Measurements from ENCODE around the gene SLC7A7. TPM values are rescaled to one million over a fixed set of nuclear protein-coding genes. Genes with fewer than 3 reads are reported as not detected.
"Not testable (repeated sequence)": the region's sequence is repeated elsewhere in the genome, so short reads cannot be mapped to it uniquely, and the experiment has no call there.

The SLC7A7 gene
- total RNA-seq, 2 experiments from 2014 or later, result 0.89 to 1.1 TPM

DNA sequence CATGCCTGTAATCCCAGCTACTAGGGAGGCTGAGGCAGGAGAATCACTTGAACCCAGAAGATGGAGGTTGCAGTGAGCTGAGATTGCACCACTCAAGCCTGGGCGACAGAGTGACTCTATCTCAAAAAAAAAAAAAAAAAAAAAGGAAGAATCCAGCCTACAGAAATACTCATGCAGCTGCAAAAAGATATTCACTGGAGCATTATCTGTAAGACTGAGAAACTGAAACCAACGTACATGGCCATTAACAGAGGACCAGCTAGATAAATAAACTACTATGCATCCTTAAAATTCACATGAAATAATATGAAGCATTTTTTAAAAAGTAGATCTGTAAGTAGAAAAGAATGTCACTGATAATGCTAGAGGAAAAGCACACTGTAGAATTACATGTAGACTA lies 3.5 kb downstream of the SLC7A7 start:
- H3K36me3 Mint-ChIP-seq (ENCODE audit: low read depth), result no peaks in the 10 kb centered on the region
- H3K4me3 Mint-ChIP-seq, result no peak overlapping the region
- H3K27ac Mint-ChIP-seq, result no peak overlapping the region
- no peaks in the 10 kb centered on the region for H3K9me3 Mint-ChIP-seq
- TF ChIP-seq, protein P1, sequence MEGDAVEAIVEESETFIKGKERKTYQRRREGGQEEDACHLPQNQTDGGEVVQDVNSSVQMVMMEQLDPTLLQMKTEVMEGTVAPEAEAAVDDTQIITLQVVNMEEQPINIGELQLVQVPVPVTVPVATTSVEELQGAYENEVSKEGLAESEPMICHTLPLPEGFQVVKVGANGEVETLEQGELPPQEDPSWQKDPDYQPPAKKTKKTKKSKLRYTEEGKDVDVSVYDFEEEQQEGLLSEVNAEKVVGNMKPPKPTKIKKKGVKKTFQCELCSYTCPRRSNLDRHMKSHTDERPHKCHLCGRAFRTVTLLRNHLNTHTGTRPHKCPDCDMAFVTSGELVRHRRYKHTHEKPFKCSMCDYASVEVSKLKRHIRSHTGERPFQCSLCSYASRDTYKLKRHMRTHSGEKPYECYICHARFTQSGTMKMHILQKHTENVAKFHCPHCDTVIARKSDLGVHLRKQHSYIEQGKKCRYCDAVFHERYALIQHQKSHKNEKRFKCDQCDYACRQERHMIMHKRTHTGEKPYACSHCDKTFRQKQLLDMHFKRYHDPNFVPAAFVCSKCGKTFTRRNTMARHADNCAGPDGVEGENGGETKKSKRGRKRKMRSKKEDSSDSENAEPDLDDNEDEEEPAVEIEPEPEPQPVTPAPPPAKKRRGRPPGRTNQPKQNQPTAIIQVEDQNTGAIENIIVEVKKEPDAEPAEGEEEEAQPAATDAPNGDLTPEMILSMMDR (IDR thresholded peaks at IDR 0.05), result no peak
- H3K27me3 Mint-ChIP-seq, result no peaks in the 10 kb centered on the region
- DNase-seq (no peak), ATAC-seq (ENCODE audit: poor library complexity) (no peak)
- no peaks in the 10 kb centered on the region for H3K36me3 ChIP-seq (ENCODE audit: insufficient read depth, low read length)
- intact Hi-C loops (cut with DNase I, micrococcal nuclease), result no loop called here
- ChIA-PET CTCF (no interaction called here), POLR2A (no interaction called here)
- H3K4me3 ChIP-seq (ENCODE audit: low read length), result no peak overlapping the region
- no peaks in the 10 kb centered on the region for H3K27me3 ChIP-seq (ENCODE audit: control insufficient read depth in 1 of 2, insufficient read depth in 2 of 2, low read length in 2 of 2)
- no peaks in the 10 kb centered on the region for H3K9me3 ChIP-seq (ENCODE audit: control insufficient read depth in 1 of 2, insufficient read depth in 1 of 2, low read length in 2 of 2)
- H3K4me1 Mint-ChIP-seq (ENCODE audit: low read depth), result peaks cover 16% of the 10 kb centered on the region
- peaks cover 10% of the 10 kb centered on the region for H3K4me1 ChIP-seq (ENCODE audit: insufficient read depth, low read length)
- no peak overlapping the region for H3K27ac ChIP-seq (ENCODE audit: low read depth in 1 of 2, low read length in 2 of 2)

DNA sequence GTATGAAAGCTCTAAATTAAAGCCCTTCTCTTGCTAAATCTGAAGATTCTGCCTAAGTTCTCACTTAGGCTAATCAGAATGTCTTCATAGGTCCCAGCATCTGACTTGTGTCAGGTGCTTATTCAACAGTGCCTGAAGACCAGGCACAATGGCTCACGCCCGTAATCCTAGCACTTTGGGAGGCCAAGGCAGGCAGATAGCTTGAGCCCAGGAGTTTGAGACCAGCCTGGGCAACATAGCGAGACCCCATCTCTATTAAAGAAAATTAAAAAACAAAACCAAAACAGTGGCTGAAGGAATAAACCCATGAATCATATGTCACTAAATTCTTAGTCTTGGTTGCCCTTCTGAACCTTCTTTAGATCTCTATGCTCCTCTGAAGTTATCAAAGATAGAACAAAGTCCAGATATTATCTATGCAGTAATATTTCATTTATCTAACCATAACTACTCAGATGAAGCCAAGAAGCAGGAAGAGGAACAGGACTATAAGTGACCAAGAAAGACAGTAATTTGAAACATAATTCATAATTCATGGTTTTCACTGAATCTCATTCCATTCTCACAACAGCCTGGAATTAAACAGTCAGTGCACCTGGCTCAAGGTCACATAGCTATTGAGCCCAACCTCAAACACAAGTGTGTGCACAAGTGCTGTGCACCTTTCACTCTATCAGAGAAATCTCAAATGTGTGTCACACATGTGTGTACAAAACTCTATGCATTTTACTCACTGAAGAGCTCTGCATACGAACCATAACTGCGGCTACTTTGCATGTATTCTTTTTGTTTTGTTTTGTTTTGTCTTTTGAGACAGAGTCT lies 6.6 kb downstream of the SLC7A7 start:
- no peaks in the 10 kb centered on the region for H3K9me3 Mint-ChIP-seq
- H3K4me3 Mint-ChIP-seq, result no peak overlapping the region
- Histone ChIP-seq H3K36me3 (ENCODE audit: insufficient read depth, low read length) (no peaks in the 10 kb centered on the region), H3K9me3 (ENCODE audit: control insufficient read depth in 1 of 2, insufficient read depth in 1 of 2, low read length in 2 of 2) (no peaks in the 10 kb centered on the region), H3K4me1 (ENCODE audit: insufficient read depth, low read length) (no peaks in the 10 kb centered on the region), H3K4me3 (ENCODE audit: low read length) (no peak overlapping the region), H3K27me3 (ENCODE audit: control insufficient read depth in 1 of 2, insufficient read depth in 2 of 2, low read length in 2 of 2) (no peaks in the 10 kb centered on the region), H3K27ac (ENCODE audit: low read depth in 1 of 2, low read length in 2 of 2) (no peak overlapping the region)
- TF ChIP-seq, protein P1 (IDR thresholded peaks at IDR 0.05), result no peak
- DNase-seq (no peak), ATAC-seq (ENCODE audit: poor library complexity) (no peak)
- no peaks in the 10 kb centered on the region for H3K36me3 Mint-ChIP-seq (ENCODE audit: low read depth)
- POLR2A ChIA-PET, result no interaction called here
- no peak overlapping the region for H3K27ac Mint-ChIP-seq
- peaks cover 10% of the 10 kb centered on the region for H3K27me3 Mint-ChIP-seq
- H3K4me1 Mint-ChIP-seq (ENCODE audit: low read depth), result no peaks in the 10 kb centered on the region
- CTCF ChIA-PET, result no interaction called here
- intact Hi-C loops (cut with DNase I, micrococcal nuclease), result loop anchor here in 1 of 2 experiments (10.0 kb wide), 1 partner anchor 194 kb away; no protein-coding TSS in a partner anchor

DNA sequence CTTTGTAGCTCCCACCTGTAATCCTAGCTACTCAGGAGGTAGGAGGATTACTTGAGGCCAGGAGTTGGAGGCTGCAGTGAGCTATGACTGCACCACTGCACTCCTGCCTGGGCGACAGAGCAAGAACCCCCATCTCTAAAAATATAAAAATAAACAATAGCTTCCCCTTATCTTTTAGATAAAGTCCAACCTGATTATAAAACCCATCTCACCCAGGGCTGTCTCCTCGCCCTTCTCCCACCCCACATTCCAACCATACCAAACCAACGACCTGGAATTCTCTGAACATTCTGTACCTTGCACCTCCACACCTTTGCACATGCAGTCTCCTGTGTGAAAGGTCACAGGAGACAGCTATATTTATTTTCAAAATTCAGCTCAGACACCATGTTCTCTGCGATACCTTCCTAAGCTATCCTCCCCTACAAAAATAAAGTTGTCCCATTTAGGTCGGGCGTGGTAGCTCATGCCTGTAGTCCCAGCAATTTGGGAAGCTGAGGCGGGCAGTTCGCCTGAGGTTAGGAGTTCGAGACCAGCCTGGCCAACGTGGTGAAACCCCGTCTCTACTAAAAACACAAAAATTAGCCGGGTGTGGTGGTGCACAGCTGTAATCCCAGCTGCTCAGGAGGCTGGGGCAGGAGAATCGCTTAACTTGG lies 7.7 kb downstream of the SLC7A7 start:
- H3K4me3 ChIP-seq (ENCODE audit: low read length), result no peak overlapping the region
- no peak for ATAC-seq (ENCODE audit: poor library complexity)
- no peaks in the 10 kb centered on the region for H3K27me3 ChIP-seq (ENCODE audit: control insufficient read depth in 1 of 2, insufficient read depth in 2 of 2, low read length in 2 of 2)
- no peak overlapping the region for H3K4me3 Mint-ChIP-seq
- TF ChIP-seq, protein P1 (IDR thresholded peaks at IDR 0.05), result no peak
- no peaks in the 10 kb centered on the region for H3K9me3 ChIP-seq (ENCODE audit: control insufficient read depth in 1 of 2, insufficient read depth in 1 of 2, low read length in 2 of 2)
- ChIA-PET CTCF (no interaction called here), POLR2A (no interaction called here)
- H3K4me1 Mint-ChIP-seq (ENCODE audit: low read depth), result no peaks in the 10 kb centered on the region
- H3K36me3 Mint-ChIP-seq (ENCODE audit: low read depth), result no peaks in the 10 kb centered on the region
- H3K9me3 Mint-ChIP-seq, result no peaks in the 10 kb centered on the region
- H3K27ac ChIP-seq (ENCODE audit: low read depth in 1 of 2, low read length in 2 of 2), result no peak overlapping the region
- H3K27ac Mint-ChIP-seq, result no peak overlapping the region
- intact Hi-C loops (cut with DNase I, micrococcal nuclease), result loop anchor here in 1 of 2 experiments (10.0 kb wide), 1 partner anchor 193 kb away; no protein-coding TSS in a partner anchor
- no peaks in the 10 kb centered on the region for H3K36me3 ChIP-seq (ENCODE audit: insufficient read depth, low read length)
- no peak for DNase-seq
- H3K4me1 ChIP-seq (ENCODE audit: insufficient read depth, low read length), result no peaks in the 10 kb centered on the region
- peaks cover 15% of the 10 kb centered on the region for H3K27me3 Mint-ChIP-seq

DNA sequence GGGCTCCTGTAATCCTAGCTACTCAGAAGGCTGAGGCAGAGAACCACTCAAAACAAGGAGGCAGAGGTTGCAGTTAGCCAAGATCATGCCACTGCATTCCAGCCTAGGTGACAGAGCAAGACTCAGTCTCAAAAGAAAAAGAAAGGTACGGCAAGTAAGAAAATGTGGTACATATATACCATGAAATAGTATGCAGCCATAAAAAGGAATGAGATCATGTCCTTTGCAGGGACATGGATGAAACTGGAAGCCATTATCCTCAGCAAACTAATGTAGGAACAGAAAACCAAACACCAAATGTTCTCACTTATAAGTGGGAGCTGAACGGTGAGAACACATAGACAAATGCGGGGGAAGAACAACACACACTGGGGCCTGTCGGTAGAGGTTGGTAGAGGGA lies 10.0 kb downstream of the SLC7A7 start:
- POLR2A ChIA-PET; DNase-seq; H3K9me3 ChIP-seq (ENCODE audit: control insufficient read depth in 1 of 2, insufficient read depth in 1 of 2, low read length in 2 of 2); H3K36me3 ChIP-seq (ENCODE audit: insufficient read depth, low read length); H3K4me3 Mint-ChIP-seq; H3K9me3 Mint-ChIP-seq; H3K36me3 Mint-ChIP-seq (ENCODE audit: low read depth); H3K27me3 ChIP-seq (ENCODE audit: control insufficient read depth in 1 of 2, insufficient read depth in 2 of 2, low read length in 2 of 2); CTCF ChIA-PET; H3K4me1 Mint-ChIP-seq (ENCODE audit: low read depth); H3K27ac Mint-ChIP-seq; H3K4me3 ChIP-seq (ENCODE audit: low read length); H3K4me1 ChIP-seq (ENCODE audit: insufficient read depth, low read length); H3K27ac ChIP-seq (ENCODE audit: low read depth in 1 of 2, low read length in 2 of 2); ATAC-seq (ENCODE audit: poor library complexity): not testable (repeated sequence)
- H3K27me3 Mint-ChIP-seq, result peaks cover 23% of the 10 kb centered on the region
- intact Hi-C loops (cut with DNase I, micrococcal nuclease), result loop anchor here in 1 of 2 experiments (10.0 kb wide), 1 partner anchor 190 kb away; no protein-coding TSS in a partner anchor

All from CD4-positive, alpha-beta T cell (primary cell).